MM.1S (cell line): ENCODE measurements around the gene GDPD5.

Experiments
- DNase-seq: peaks from one replicate; pipeline ENCODE4 v3.0.0-alpha.2; 2015
- H2AFZ ChIP-seq: fragments of 300-600 bp; sonication (generic); 2 replicates; pipeline ENCODE4 v1.6.0; 2016; ENCODE audit warnings: antibody characterized with exemption, low read length
- H3F3A ChIP-seq: fragments of 300-600 bp; sonication (generic); 2 replicates; pipeline ENCODE4 v1.6.1; 2016; ENCODE audit warnings: mild to moderate bottlenecking, antibody characterized with exemption, low read length, moderate library complexity, mixed read lengths; ENCODE audit not compliant: insufficient read depth
- H3K27ac ChIP-seq: fragments of 300-600 bp; sonication (generic); 2 replicates; pipeline ENCODE4 v1.5.1; 2016; ENCODE audit warnings: mild to moderate bottlenecking, low read length
- H3K27me3 ChIP-seq: fragments of 300-600 bp; sonication (generic); replicated peaks from 2 replicates; pipeline ENCODE4 v1.6.0; 2016; ENCODE audit warnings: low read length; ENCODE audit not compliant: insufficient read depth
- H3K36me3 ChIP-seq: fragments of 300-600 bp; sonication (generic); replicated peaks from 2 replicates; pipeline ENCODE4 v1.6.1; 2016; ENCODE audit warnings: mild to moderate bottlenecking, low read length, mixed read lengths; ENCODE audit not compliant: insufficient read depth
- H3K4me1 ChIP-seq: fragments of 300-600 bp; sonication (generic); 2 replicates; pipeline ENCODE4 v1.6.1; 2016; ENCODE audit warnings: low read length, mixed read lengths
- H3K4me2 ChIP-seq: fragments of 300-600 bp; sonication (generic); 2 replicates; pipeline ENCODE4 v1.6.0; 2016; ENCODE audit warnings: low read depth, low read length
- H3K4me3 ChIP-seq: fragments of 300-600 bp; sonication (generic); 2 replicates; pipeline ENCODE4 v1.5.1; 2016; ENCODE audit warnings: low read length, mixed read lengths
- H3K79me2 ChIP-seq: fragments of 300-600 bp; sonication (generic); 2 replicates; pipeline ENCODE4 v1.6.1; 2016; ENCODE audit warnings: mixed run types, low read length, mixed read lengths
- H3K9ac ChIP-seq: fragments of 300-600 bp; sonication (generic); 2 replicates; pipeline ENCODE4 v1.6.1; 2016; ENCODE audit warnings: low read length, mixed read lengths
- H3K9me2 ChIP-seq: fragments of 300-600 bp; sonication (generic); replicated peaks from 2 replicates; pipeline ENCODE4 v1.6.1; 2016; ENCODE audit warnings: mild to moderate bottlenecking, low read length, mixed read lengths; ENCODE audit not compliant: insufficient read depth
- H3K9me3 ChIP-seq: fragments of 300-600 bp; sonication (generic); replicated peaks from 2 replicates; pipeline ENCODE4 v1.6.1; 2016; ENCODE audit warnings: mild to moderate bottlenecking, low read length, mixed read lengths; ENCODE audit not compliant: insufficient read depth
- H4K20me1 ChIP-seq: fragments of 300-600 bp; sonication (generic); 2 replicates; pipeline ENCODE4 v1.6.1; 2016; ENCODE audit warnings: mild to moderate bottlenecking, low read length, moderate library complexity, mixed read lengths; ENCODE audit not compliant: insufficient read depth
- CTCF ChIP-seq: fragments of 300-600 bp; sonication (generic); IDR thresholded peaks from 2 replicates; pipeline ENCODE4 v1.5.1; 2016; ENCODE audit warnings: antibody characterized with exemption, low read length, mixed read lengths
- EZH2 ChIP-seq: fragments of 300-600 bp; sonication (generic); optimal IDR thresholded peaks from 2 replicates; pipeline ENCODE3; 2017; ENCODE audit warnings: low read depth, mild to moderate bottlenecking, antibody characterized with exemption, low read length, mixed read lengths
- EZH2phosphoT487 ChIP-seq: fragments of 300-600 bp; sonication (generic); IDR thresholded peaks from 2 replicates; pipeline ENCODE4 v1.6.1; 2018; ENCODE audit warnings: antibody characterized with exemption, low read length

The GDPD5 gene

GRCh38 chr11:75510723-75511019 lies 15.1 kb downstream of the GDPD5 start:
- TF ChIP-seq CTCF (no peak), EZH2phosphoT487 (no peak), EZH2 (no peak)
- Histone ChIP-seq H3K36me3 (no peaks in the 10 kb centered on the region), H3K27me3 (no peaks in the 10 kb centered on the region), H3K4me2 (no peak overlapping the region), H3K4me1 (no peaks in the 10 kb centered on the region), H3K9me3 (no peaks in the 10 kb centered on the region), H3K9me2 (no peaks in the 10 kb centered on the region), H3K9ac (no peak overlapping the region), H4K20me1 (no peaks in the 10 kb centered on the region), H3K27ac (no peak overlapping the region), H2AFZ (no peak overlapping the region), H3F3A (no peaks in the 10 kb centered on the region), H3K4me3 (no peak overlapping the region), H3K79me2 (no peaks in the 10 kb centered on the region)
- no peak for DNase-seq

GRCh38 chr11:75510004-75510722 lies 15.6 kb downstream of the GDPD5 start:
- no peaks in the 10 kb centered on the region for H3K79me2 ChIP-seq
- no peaks in the 10 kb centered on the region for H3F3A ChIP-seq
- H3K9ac ChIP-seq, result no peak overlapping the region
- H3K27me3 ChIP-seq, result no peaks in the 10 kb centered on the region
- H3K4me1 ChIP-seq, result no peaks in the 10 kb centered on the region
- no peak overlapping the region for H3K27ac ChIP-seq
- no peak overlapping the region for H3K4me3 ChIP-seq
- H4K20me1 ChIP-seq, result no peaks in the 10 kb centered on the region
- H2AFZ ChIP-seq, result no peak overlapping the region
- no peaks in the 10 kb centered on the region for H3K36me3 ChIP-seq
- H3K4me2 ChIP-seq, result no peak overlapping the region
- DNase-seq, result no peak
- no peaks in the 10 kb centered on the region for H3K9me3 ChIP-seq
- TF ChIP-seq EZH2phosphoT487, result no peak
- no peak for TF ChIP-seq CTCF
- TF ChIP-seq EZH2, result no peak
- no peaks in the 10 kb centered on the region for H3K9me2 ChIP-seq

- Histone ChIP-seq H3F3A (no peaks in the 10 kb centered on the region), H2AFZ (no peak overlapping the region), H3K79me2 (no peaks in the 10 kb centered on the region), H3K9me3 (no peaks in the 10 kb centered on the region), H3K9me2 (no peaks in the 10 kb centered on the region), H3K4me2 (no peak overlapping the region), H3K9ac (no peak overlapping the region), H3K27ac (no peak overlapping the region), H4K20me1 (no peaks in the 10 kb centered on the region), H3K4me3 (no peak overlapping the region), H3K36me3 (no peaks in the 10 kb centered on the region), H3K27me3 (no peaks in the 10 kb centered on the region), H3K4me1 (no peaks in the 10 kb centered on the region)
- no peak for TF ChIP-seq EZH2phosphoT487
- no peak for TF ChIP-seq CTCF
- TF ChIP-seq EZH2, result no peak
- no peak for DNase-seq
Measured at GRCh38 chr11:75509020-75509720, 16.6 kb downstream of the GDPD5 start.
